ENCODE measurements around the gene FOXA3. TPM values are rescaled to one million over a fixed set of nuclear protein-coding genes. Genes with fewer than 3 reads are reported as not detected.

Gene FOXA3
- total RNA-seq, 2 experiments from 2014 or later, result not detected

GRCh38 chr19:45864629-45865082 is 530 bp downstream of the FOXA3 start:
- Histone ChIP-seq H3K4me2 (ENCODE audit: low read length) (peak overlapping the region; percentile 91; the same call in 1 of the 2 replicates), H3K79me2 (ENCODE audit: insufficient read depth, low read depth, low read length) (peaks cover 28% of the 10 kb centered on the region), H3K36me3 (ENCODE audit: insufficient read depth, low read length) (peaks cover 12% of the 10 kb centered on the region), H3K27ac (ENCODE audit: low read depth, low read length, poor library complexity, severe bottlenecking) (no peak overlapping the region), H4K20me1 (ENCODE audit: insufficient read depth, low read length) (no peaks in the 10 kb centered on the region), H3K9me2 (ENCODE audit: insufficient read depth, low read length) (no peaks in the 10 kb centered on the region), H3K4me1 (ENCODE audit: insufficient read depth, low read length, poor library complexity, severe bottlenecking) (peaks cover 20% of the 10 kb centered on the region), H2AFZ (ENCODE audit: low read length) (no peak overlapping the region), H3K4me3 (ENCODE audit: low read depth, low read length, poor library complexity, severe bottlenecking) (no peak overlapping the region), H3K9me3 (ENCODE audit: low read length) (no peaks in the 10 kb centered on the region)
- TF ChIP-seq CTCF (conservative IDR thresholded peaks at IDR 0.05; ENCODE audit: low read length), result no peak
- no peak for TF ChIP-seq EZH2phosphoT487 (IDR thresholded peaks at IDR 0.05; ENCODE audit: borderline replicate concordance, low read depth, low read length)
- intact Hi-C loops (cut with micrococcal nuclease; ENCODE audit: unreplicated experiment), result no loop called here
- ChIA-PET POLR2A (interaction anchor here (2.1 kb wide), 1 partner anchor 38 kb away, joined by 8 read pairs; the partner anchor contains the start of gene MYPOP), CTCF (ENCODE audit: unreplicated experiment) (no interaction called here)
- no TSS peak for BruUV-seq (replicated peaks)
- DNase-seq (ENCODE audit: low spot score), result no peak

- H3K4me3 ChIP-seq (ENCODE audit: low read depth, low read length, poor library complexity, severe bottlenecking), result no peak overlapping the region
- TF ChIP-seq EZH2phosphoT487 (IDR thresholded peaks at IDR 0.05; ENCODE audit: borderline replicate concordance, low read depth, low read length) (no peak), CTCF (conservative IDR thresholded peaks at IDR 0.05; ENCODE audit: low read length) (no peak)
- peaks cover 5% of the 10 kb centered on the region; the same call in 1 of the 2 replicates for H3K36me3 ChIP-seq (ENCODE audit: insufficient read depth, low read length)
- intact Hi-C loops (cut with micrococcal nuclease; ENCODE audit: unreplicated experiment), result no loop called here
- peaks cover 20% of the 10 kb centered on the region for H3K79me2 ChIP-seq (ENCODE audit: insufficient read depth, low read depth, low read length)
- no peak overlapping the region for H3K4me2 ChIP-seq (ENCODE audit: low read length)
- H3K9me3 ChIP-seq (ENCODE audit: low read length), result no peaks in the 10 kb centered on the region
- H3K9me2 ChIP-seq (ENCODE audit: insufficient read depth, low read length), result no peaks in the 10 kb centered on the region
- H3K27ac ChIP-seq (ENCODE audit: low read depth, low read length, poor library complexity, severe bottlenecking), result no peak overlapping the region
- POLR2A ChIA-PET, result no interaction called here
- H2AFZ ChIP-seq (ENCODE audit: low read length), result no peak overlapping the region
- H4K20me1 ChIP-seq (ENCODE audit: insufficient read depth, low read length), result no peaks in the 10 kb centered on the region
- CTCF ChIA-PET (ENCODE audit: unreplicated experiment), result no interaction called here
- DNase-seq (ENCODE audit: low spot score), result no peak
- H3K4me1 ChIP-seq (ENCODE audit: insufficient read depth, low read length, poor library complexity, severe bottlenecking), result peaks cover 19% of the 10 kb centered on the region
- BruUV-seq (replicated peaks), result no TSS peak
These were observed 1.3 kb downstream of the FOXA3 start for GRCh38 chr19:45865269-45865948.

Measured in OCI-LY7 (cell line).